OCI-LY1 (cell line): ENCODE results near the gene LIFR.

Source experiments
- H2AFZ ChIP-seq: fragments of 200-600 bp; sonication (generic), shearing (Covaris generic); 2 replicates; pipeline ENCODE4 v1.6.0; 2014; ENCODE audit warnings: antibody characterized with exemption, mild to moderate bottlenecking, low read length
- H3F3A ChIP-seq: fragments of 200-600 bp; sonication (generic), shearing (Covaris generic); 2 replicates; pipeline ENCODE4 v1.6.0; 2014; ENCODE audit warnings: mild to moderate bottlenecking, antibody characterized with exemption, low read length, moderate library complexity; ENCODE audit not compliant: insufficient read depth
- H3K27ac ChIP-seq: fragments of 200-600 bp; sonication (generic); 2 replicates; pipeline ENCODE4 v1.5.1; 2014; ENCODE audit warnings: low read length, mixed run types, mild to moderate bottlenecking, low read depth; ENCODE audit not compliant: poor library complexity, severe bottlenecking
- H3K27me3 ChIP-seq: fragments of 200-600 bp; sonication (generic); 2 replicates; pipeline ENCODE4 v1.6.0; 2014; ENCODE audit warnings: antibody characterized with exemption, mild to moderate bottlenecking, low read length, moderate library complexity; ENCODE audit not compliant: insufficient read depth
- H3K36me3 ChIP-seq: fragments of 200-600 bp; sonication (generic); 2 replicates; pipeline ENCODE4 v1.6.1; 2014; ENCODE audit warnings: mild to moderate bottlenecking, antibody characterized with exemption, low read length, moderate library complexity, mixed read lengths; ENCODE audit not compliant: insufficient read depth
- H3K4me1 ChIP-seq: fragments of 200-600 bp; sonication (generic); 2 replicates; pipeline ENCODE4 v1.5.1; 2014; ENCODE audit warnings: mild to moderate bottlenecking, low read length, moderate library complexity; ENCODE audit not compliant: insufficient read depth, severe bottlenecking
- H3K4me2 ChIP-seq: fragments of 200-600 bp; sonication (generic), shearing (Covaris generic); 2 replicates; pipeline ENCODE4 v1.6.1; 2014; ENCODE audit warnings: low read length
- H3K4me3 ChIP-seq: fragments of 200-600 bp; sonication (generic); 2 replicates; pipeline ENCODE4 v1.5.1; 2014; ENCODE audit warnings: low read length, low read depth, mild to moderate bottlenecking, mixed read lengths; ENCODE audit not compliant: poor library complexity, severe bottlenecking
- H3K79me2 ChIP-seq: fragments of 200-600 bp; shearing (Covaris generic); 2 replicates; pipeline ENCODE4 v1.6.1; 2016; ENCODE audit warnings: mixed run types, low read length, mixed read lengths; ENCODE audit not compliant: insufficient read depth
- H3K9ac ChIP-seq: fragments of 200-600 bp; sonication (generic), shearing (Covaris generic); 2 replicates; pipeline ENCODE4 v1.6.1; 2014; ENCODE audit warnings: mild to moderate bottlenecking, low read length, mixed read lengths
- H3K9me2 ChIP-seq: fragments of 200-600 bp; sonication (generic), shearing (Covaris generic); 2 replicates; pipeline ENCODE4 v1.6.1; 2014; ENCODE audit warnings: low read depth, mild to moderate bottlenecking, low read length, mixed read lengths
- H3K9me3 ChIP-seq: fragments of 200-600 bp; shearing (Covaris generic); 2 replicates; pipeline ENCODE4 v1.6.1; 2014; ENCODE audit warnings: low read length, mixed read lengths
- H4K20me1 ChIP-seq: fragments of 200-600 bp; sonication (generic), shearing (Covaris generic); 2 replicates; pipeline ENCODE4 v1.6.0; 2016; ENCODE audit warnings: mild to moderate bottlenecking, low read length; ENCODE audit not compliant: insufficient read depth
- EZH2 ChIP-seq: fragments of 200-600 bp; sonication (generic), shearing (Covaris generic); IDR thresholded peaks from 2 replicates; pipeline ENCODE4 v1.8.0; 2017; ENCODE audit warnings: borderline replicate concordance, mixed run types, mild to moderate bottlenecking, antibody characterized with exemption, low read length, moderate library complexity, mixed read lengths
- TF ChIP-seq, protein P1 (sequence below): fragments of 200-600 bp; sonication (generic), shearing (Covaris generic); IDR thresholded peaks from 2 replicates; pipeline ENCODE4 v1.5.1; 2017; ENCODE audit warnings: mild to moderate bottlenecking, antibody characterized with exemption, low read length, moderate library complexity, mixed read lengths

The LIFR gene

DNA sequence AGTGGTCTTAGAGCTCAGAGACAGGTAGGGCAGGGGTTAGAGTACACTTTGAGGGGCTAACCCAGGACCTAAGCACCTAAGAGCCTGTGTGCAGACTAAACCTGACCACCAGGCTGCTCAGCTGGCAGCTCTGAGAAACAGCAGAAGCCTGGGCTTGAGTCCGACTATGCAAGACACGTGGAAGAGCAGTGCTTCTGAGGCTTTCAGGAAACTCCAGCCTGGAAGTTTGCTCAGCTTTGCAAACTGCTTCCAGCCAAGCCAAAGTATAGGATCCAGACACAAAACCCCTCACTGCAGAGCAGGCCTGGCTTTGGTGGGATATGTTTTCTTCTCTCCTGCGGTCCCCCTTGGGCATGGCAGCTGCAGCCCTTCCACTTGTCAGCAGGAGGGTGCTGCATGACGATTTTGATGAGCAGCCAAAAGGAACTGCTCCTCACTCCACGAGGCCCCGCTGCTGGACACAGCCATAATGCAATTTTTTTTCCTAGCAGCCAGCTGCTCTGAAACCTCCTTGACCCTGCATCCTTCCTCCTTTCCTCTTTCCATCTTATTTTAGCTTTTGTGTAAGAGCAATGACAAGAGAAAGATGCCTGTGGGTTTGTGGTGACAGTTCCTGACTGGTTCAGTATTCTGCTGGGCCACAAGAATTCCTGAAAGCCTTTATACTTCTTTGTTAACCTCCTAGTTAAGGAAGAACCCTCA is 123.1 kb downstream of the LIFR start:
- H3K9me3 ChIP-seq: no peaks in the 10 kb centered on the region
- no peak overlapping the region for H3K9ac ChIP-seq
- H3K36me3 ChIP-seq: no peaks in the 10 kb centered on the region
- no peaks in the 10 kb centered on the region for H3F3A ChIP-seq
- H3K4me1 ChIP-seq: no peaks in the 10 kb centered on the region
- no peaks in the 10 kb centered on the region for H4K20me1 ChIP-seq
- no peaks in the 10 kb centered on the region for H3K79me2 ChIP-seq
- TF ChIP-seq EZH2: no peak
- TF ChIP-seq, protein P1, sequence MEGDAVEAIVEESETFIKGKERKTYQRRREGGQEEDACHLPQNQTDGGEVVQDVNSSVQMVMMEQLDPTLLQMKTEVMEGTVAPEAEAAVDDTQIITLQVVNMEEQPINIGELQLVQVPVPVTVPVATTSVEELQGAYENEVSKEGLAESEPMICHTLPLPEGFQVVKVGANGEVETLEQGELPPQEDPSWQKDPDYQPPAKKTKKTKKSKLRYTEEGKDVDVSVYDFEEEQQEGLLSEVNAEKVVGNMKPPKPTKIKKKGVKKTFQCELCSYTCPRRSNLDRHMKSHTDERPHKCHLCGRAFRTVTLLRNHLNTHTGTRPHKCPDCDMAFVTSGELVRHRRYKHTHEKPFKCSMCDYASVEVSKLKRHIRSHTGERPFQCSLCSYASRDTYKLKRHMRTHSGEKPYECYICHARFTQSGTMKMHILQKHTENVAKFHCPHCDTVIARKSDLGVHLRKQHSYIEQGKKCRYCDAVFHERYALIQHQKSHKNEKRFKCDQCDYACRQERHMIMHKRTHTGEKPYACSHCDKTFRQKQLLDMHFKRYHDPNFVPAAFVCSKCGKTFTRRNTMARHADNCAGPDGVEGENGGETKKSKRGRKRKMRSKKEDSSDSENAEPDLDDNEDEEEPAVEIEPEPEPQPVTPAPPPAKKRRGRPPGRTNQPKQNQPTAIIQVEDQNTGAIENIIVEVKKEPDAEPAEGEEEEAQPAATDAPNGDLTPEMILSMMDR: no peak
- no peak overlapping the region for H3K4me2 ChIP-seq
- H3K9me2 ChIP-seq: no peaks in the 10 kb centered on the region
- H3K4me3 ChIP-seq: no peak overlapping the region
- no peak overlapping the region for H2AFZ ChIP-seq
- H3K27ac ChIP-seq: no peak overlapping the region
- no peaks in the 10 kb centered on the region for H3K27me3 ChIP-seq

DNA sequence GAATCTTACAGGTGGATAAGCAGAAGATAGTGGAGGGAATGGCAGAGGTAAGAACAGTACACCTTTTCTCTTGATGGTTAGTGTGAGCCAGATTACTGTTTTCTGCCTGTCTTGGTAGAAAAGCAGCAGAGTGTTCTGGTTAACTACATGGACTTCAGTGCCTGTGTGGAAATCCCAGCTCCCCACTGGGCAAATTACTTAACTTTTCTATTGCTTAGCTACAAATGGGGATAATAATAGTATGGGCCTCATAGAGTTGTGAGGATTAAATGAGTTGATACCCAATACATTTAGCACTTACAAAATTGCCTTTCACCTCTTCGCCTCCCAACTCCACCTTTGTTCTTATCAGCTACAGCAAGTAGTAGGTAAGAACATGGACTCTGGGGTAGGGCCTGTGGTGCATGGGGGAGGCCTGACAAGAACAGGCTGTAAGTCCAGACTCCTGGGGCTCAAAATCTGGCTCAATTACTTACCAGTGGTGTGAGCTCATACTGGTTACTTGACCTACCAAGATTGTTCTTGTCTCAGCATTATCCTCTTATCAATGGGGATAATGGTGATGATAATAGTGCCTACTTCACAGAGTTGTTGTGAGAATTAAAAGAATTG is 125.1 kb downstream of the LIFR start:
- no peaks in the 10 kb centered on the region for H3K79me2 ChIP-seq
- H3K9ac ChIP-seq: no peak overlapping the region
- H4K20me1 ChIP-seq: no peaks in the 10 kb centered on the region
- no peaks in the 10 kb centered on the region for H3K9me2 ChIP-seq
- no peak overlapping the region for H3K4me2 ChIP-seq
- H3F3A ChIP-seq: no peaks in the 10 kb centered on the region
- no peak overlapping the region for H3K27ac ChIP-seq
- H3K36me3 ChIP-seq: no peaks in the 10 kb centered on the region
- H2AFZ ChIP-seq: no peak overlapping the region
- 0 out of 2 replicates have a peak, but pooled peaks cover 3% of the 10 kb centered on the region for H3K27me3 ChIP-seq
- TF ChIP-seq, protein P1: no peak
- no peak for TF ChIP-seq EZH2
- H3K9me3 ChIP-seq: no peaks in the 10 kb centered on the region
- H3K4me3 ChIP-seq: no peak overlapping the region
- H3K4me1 ChIP-seq: no peaks in the 10 kb centered on the region

DNA sequence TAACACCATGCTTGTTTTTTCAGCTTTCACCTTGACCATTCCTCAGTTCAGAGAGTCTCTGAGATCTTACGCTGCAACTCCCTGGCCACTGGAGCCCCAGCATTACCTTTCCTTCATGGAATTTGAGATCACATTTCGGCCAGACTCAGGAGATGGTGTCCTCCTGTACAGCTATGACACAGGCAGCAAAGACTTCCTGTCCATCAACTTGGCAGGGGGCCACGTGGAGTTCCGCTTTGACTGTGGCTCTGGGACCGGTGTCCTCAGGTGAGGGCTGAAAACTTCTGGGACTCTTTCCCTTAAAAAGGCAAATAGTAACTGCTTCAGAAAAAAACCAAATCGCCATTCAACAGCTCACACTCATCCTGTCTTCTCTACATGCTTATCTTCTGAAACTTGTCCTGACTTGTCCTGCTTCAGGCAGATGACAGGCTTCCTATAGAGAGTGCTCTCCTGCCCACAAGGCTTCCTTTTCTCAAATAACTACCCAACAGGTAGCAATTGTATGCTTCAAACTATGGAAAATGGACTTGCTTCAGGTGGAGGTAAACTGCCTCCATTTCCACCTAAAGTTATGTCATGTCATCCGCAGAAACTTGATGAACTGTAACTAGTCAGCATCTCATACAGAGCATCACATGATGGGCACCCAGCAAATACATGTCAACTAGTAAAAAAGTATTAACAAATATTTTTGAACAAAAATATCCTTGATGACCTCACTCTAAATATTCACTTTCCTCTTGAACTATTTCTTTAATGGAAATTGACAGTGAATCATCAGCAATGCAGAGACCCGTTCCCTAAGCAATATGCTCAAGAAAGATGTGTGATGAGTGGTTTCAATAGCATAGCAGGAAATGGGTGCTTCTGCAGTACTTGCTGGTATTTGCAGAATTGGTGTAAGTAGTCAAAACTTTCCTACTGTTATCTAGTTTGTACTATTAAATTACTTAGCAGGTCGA is 129.2 kb downstream of the LIFR start:
- H3K4me3 ChIP-seq: no peak overlapping the region
- TF ChIP-seq, protein P1: no peak
- no peak for TF ChIP-seq EZH2
- H3K27me3 ChIP-seq: 0 out of 2 replicates have a peak, but pooled peaks cover 5% of the 10 kb centered on the region
- H3K4me1 ChIP-seq: no peaks in the 10 kb centered on the region
- no peaks in the 10 kb centered on the region for H3F3A ChIP-seq
- no peak overlapping the region for H3K4me2 ChIP-seq
- H3K36me3 ChIP-seq: no peaks in the 10 kb centered on the region
- no peak overlapping the region for H2AFZ ChIP-seq
- H3K9me2 ChIP-seq: no peaks in the 10 kb centered on the region
- no peaks in the 10 kb centered on the region for H4K20me1 ChIP-seq
- H3K79me2 ChIP-seq: no peaks in the 10 kb centered on the region
- H3K9me3 ChIP-seq: no peaks in the 10 kb centered on the region
- no peak overlapping the region for H3K9ac ChIP-seq
- H3K27ac ChIP-seq: no peak overlapping the region
